Ovary (tissue), 9 donors: Measurements from ENCODE around the gene XPO6. TPM values are rescaled to one million over a fixed set of nuclear protein-coding genes. Genes with fewer than 3 reads are reported as not detected.
"Not testable (repeated sequence)": the region's sequence is repeated elsewhere in the genome, so short reads cannot be mapped to it uniquely, and the experiment has no call there.

Experiments used
- DNase-seq, 5 donors: peaks; one replicate each; pipeline ENCODE4 v3.0.0-alpha.2; 2019 to 2020
- H3K27ac ChIP-seq, 2 donors: fragments of 200-600 bp; one replicate each; pipeline versions ENCODE4 v1.5.1 to v1.8.0; 2019 to 2022
- H3K27me3 ChIP-seq: fragments of 200-600 bp; one replicate; pipeline ENCODE4 v1.8.0; 2022
- H3K36me3 ChIP-seq: fragments of 200-600 bp; sonication (generic); one replicate; pipeline ENCODE4 v1.5.1; 2019
- H3K4me1 ChIP-seq: one replicate; pipeline ENCODE4 v1.8.1; 2013; ENCODE audit warnings: mild to moderate bottlenecking, moderate library complexity; ENCODE audit not compliant: insufficient read depth
- H3K4me3 ChIP-seq: fragments of 200-600 bp; sonication (generic); one replicate; pipeline ENCODE4 v1.5.1; 2017
- H3K9me3 ChIP-seq, 2 donors: fragments of 200-600 bp in 1 of 2; sonication (generic) in 1 of 2; one replicate each; pipeline versions ENCODE4 v1.5.1 to v1.8.1; 2013 to 2019; ENCODE audit warnings: mild to moderate bottlenecking in 1 of 2, moderate library complexity in 1 of 2
- CTCF ChIP-seq, 3 donors: fragments of 450-650 bp in 2 of 3; fragments of 200-600 bp in 1 of 3; IDR thresholded peaks; one replicate each; pipeline versions ENCODE4 v1.5.1 to v1.8.0; 2016 to 2022; ENCODE audit warnings: antibody characterized with exemption in 3 of 3, mild to moderate bottlenecking in 1 of 3
- EP300 ChIP-seq: sonication (generic); formaldehyde crosslinking; IDR thresholded peaks from one replicate; pipeline ENCODE4 v1.6.1; 2017; ENCODE audit warnings: antibody characterized with exemption
- POLR2A ChIP-seq: fragments of 450-650 bp; IDR thresholded peaks from one replicate; pipeline ENCODE4 v1.6.1; 2017; ENCODE audit warnings: antibody characterized with exemption, mild to moderate bottlenecking, moderate library complexity
- WGBS, 3 donors: extraction: QIAGEN DNeasy Blood & Tissue Kit in 1 of 3; methylation state at CpG; one replicate each; pipeline versions ENCODE4 v1.1.5 to v1.1.7; 2013 to 2017; 5-methylcytosine and 5-hydroxymethylcytosine counted together
- intact Hi-C, 4 donors: fragments of 100-400 bp; cut with DNase I; formaldehyde crosslinking; loops; one replicate each; pipeline versions ENCODE4 v1.11.0 to v1.15.1; 2022 to 2023
- polyA plus RNA-seq, 2 donors: library from polyadenylated mRNA; stranded (reverse); fragments of 200-250 nt in 1 of 2; fragments of 350-450 nt in 1 of 2; fragmentation: Illumina TruSeq in 1 of 2; extraction: RNeasy Lipid Tissue Mini Kit (QIAGEN cat#74804) in 1 of 2; gene quantifications; one replicate each; pipeline ENCODE4 v1.2.3, GENCODE V29; 2013 to 2014
- total RNA-seq, 7 donors: library from RNA; depleted of rRNA in 2 of 7; stranded (reverse); fragments of >200 nt in 2 of 7; fragmentation: NEBNext Ultra II Directional in 3 of 7; extraction: Animal tissue kit (Norgen Biotek cat#: 25700) in 3 of 7; gene quantifications; one replicate each; pipeline versions ENCODE4 v1.1.0 to v1.2.4, GENCODE V29; 2016 to 2023
- donor health status: DM: no; HTN: no; CAD: no; lungs with moderate emphysema.
- donor health status: DM: no; HTN: no; CAD: no.
- donor health status: Bipolar disorder and iron deficiency.
- donor health status: DM: yes; HTN: yes; CAD: no.
- donor health status: DM: no; HTN: no; CAD: no.
- donor health status: DM: yes; HTN: yes; CAD: no.

XPO6 gene
- total and polyA plus RNA-seq, 9 donors, result 30.3 to 98.2 (median 65.0) TPM

DNA sequence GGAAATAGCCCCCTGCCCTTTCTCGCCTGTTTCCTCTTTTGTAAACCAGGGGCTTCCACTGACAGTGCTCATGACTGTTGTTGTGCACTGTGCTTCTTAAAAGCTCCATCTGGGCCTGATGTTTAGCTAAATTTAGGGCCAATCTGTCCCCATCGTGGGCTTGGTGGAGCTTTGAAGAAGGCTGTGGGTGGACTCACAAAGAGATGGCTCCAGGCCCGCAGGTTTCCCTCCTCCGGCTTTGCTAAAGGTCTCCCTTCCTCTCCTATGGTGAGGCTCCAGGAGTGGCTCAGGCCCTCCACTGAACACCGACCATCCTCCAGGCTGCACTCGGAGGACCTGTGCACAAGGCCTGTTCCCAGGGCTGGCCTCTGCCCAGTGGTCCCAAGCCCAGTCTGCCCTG, 30.2 kb upstream of the XPO6 start:
- Histone ChIP-seq H3K27me3 (no peaks in the 10 kb centered on the region), H3K36me3 (no peaks in the 10 kb centered on the region), H3K4me3 (no peak overlapping the region), H3K9me3 (no peaks in the 10 kb centered on the region), H3K4me1 (no peaks in the 10 kb centered on the region), H3K27ac (no peak overlapping the region)
- intact Hi-C loops, result no loop called here
- DNase-seq, result no peak
- TF ChIP-seq CTCF (IDR thresholded peaks at IDR 0.05) (no peak), EP300 (no peak), POLR2A (no peak)
- WGBS, 3 donors, result 75 to 79% (median 79%) methylated on average over 6 of the region's 6 CpGs

DNA sequence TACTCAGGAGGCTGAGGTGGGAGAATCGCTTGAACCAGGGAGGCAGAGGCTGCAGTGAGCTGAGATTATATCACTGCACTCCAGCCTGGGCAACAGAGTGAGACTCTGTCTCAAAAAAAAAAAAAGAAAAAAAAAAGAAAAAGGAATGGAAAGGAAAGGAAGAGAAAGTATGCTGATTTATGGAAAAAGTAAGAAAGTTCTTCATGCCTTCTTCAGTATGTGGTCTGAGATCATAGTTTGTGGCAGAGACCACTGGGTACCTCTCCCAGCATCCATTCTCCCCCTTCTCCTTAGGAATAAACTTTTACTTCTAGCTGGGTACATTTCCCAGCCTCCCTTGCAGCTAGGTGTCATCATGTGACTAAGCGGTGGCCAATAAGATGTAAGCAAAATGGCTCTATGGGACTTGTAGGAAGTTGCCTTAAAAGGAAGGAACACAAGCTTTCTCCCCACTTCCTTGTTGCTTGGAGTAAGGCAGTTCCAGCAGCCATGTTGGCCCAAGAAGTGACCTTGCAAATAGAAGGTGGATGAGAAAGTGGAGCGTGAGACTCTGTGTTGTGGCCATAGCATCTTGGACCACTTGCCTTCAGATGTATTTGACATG, 26.1 kb upstream of the XPO6 start:
- WGBS, 3 donors, result 97 to 99% (median 98%) methylated on average over 3 of the region's 3 CpGs
- H3K9me3 ChIP-seq, result no peaks in the 10 kb centered on the region
- DNase-seq, result no peak
- no peaks in the 10 kb centered on the region for H3K27me3 ChIP-seq
- intact Hi-C loops, result no loop called here
- no peaks in the 10 kb centered on the region for H3K4me1 ChIP-seq
- H3K27ac ChIP-seq, result no peak overlapping the region
- H3K36me3 ChIP-seq, result no peaks in the 10 kb centered on the region
- TF ChIP-seq CTCF (IDR thresholded peaks at IDR 0.05) (no peak), POLR2A (no peak), EP300 (no peak)
- H3K4me3 ChIP-seq, result no peak overlapping the region

GRCh38 chr16:28231763-28232162, 20.0 kb upstream of the XPO6 start:
- no peak overlapping the region for H3K4me3 ChIP-seq
- no peak for DNase-seq
- WGBS, 3 donors, result 66 to 80% (median 80%) methylated on average over 2 of the region's 2 CpGs
- H3K36me3 ChIP-seq, result no peaks in the 10 kb centered on the region
- H3K27me3 ChIP-seq, result no peaks in the 10 kb centered on the region
- intact Hi-C loops, result no loop called here
- no peak for TF ChIP-seq CTCF (IDR thresholded peaks at IDR 0.05)
- H3K27ac ChIP-seq, result no peak overlapping the region
- H3K9me3 ChIP-seq, result no peaks in the 10 kb centered on the region
- H3K4me1 ChIP-seq, result no peaks in the 10 kb centered on the region

DNA sequence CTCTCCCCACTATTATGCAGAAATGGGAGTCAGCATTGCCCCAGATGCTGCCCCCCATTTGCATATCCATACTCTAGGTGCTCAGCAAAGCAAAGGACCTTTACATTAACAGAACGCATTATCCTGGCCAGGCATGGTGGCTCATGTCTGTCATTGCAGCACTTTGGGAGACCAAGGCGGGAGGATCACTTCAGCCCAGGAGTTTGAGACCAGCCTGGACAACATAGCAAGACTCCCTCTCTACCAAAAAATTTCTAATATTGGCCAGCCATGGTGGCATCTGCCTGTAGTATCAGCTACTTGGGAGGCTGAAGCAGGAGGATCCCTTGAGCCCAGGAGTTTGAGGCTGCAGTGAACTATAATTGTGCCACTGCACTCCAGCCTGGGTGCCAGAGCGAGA, 12.1 kb upstream of the XPO6 start:
- not testable (repeated sequence) for H3K36me3 ChIP-seq, H3K4me1 ChIP-seq, H3K27me3 ChIP-seq, H3K4me3 ChIP-seq, H3K27ac ChIP-seq, DNase-seq, H3K9me3 ChIP-seq
- intact Hi-C loops, result loop anchor here in 1 of 4 donors (5.0 kb wide), 1 partner anchor 927 kb away; no protein-coding TSS in a partner anchor
- 90 to 93% (median 93%) methylated on average over 3 of the region's 3 CpGs for WGBS, 3 donors

GRCh38 chr16:28219777-28220176, 8.0 kb upstream of the XPO6 start:
- intact Hi-C loops, result loop anchor here in 1 of 4 donors (5.0 kb wide), 1 partner anchor 922 kb away; no protein-coding TSS in a partner anchor

More at GRCh38 chr16:28219777-28220176, 8.0 kb upstream of the XPO6 start:
- not testable (repeated sequence) for H3K27me3 ChIP-seq, H3K36me3 ChIP-seq, H3K9me3 ChIP-seq, H3K4me1 ChIP-seq, DNase-seq, H3K4me3 ChIP-seq, H3K27ac ChIP-seq
- WGBS, 3 donors, result 89 to 92% (median 90%) methylated on average over 6 of the region's 6 CpGs
